HepG2 (cell line): ENCODE data around the gene PLA2G12B. TPM values are rescaled to one million over a fixed set of nuclear protein-coding genes. Genes with fewer than 3 reads are reported as not detected.

Experiments used
- ATAC-seq: fragments of 200-7000 bp; cut with Tn5 transposase; 3 replicates; pipeline ENCODE4 v1.9.1; 2020; ENCODE audit warnings: mild to moderate bottlenecking, moderate library complexity
- BruUV-seq: library from RNA; stranded (reverse); fragments of 400-500 nt; replicated peaks from 2 replicates; lab custom pipeline; 2021; lab: Mats Ljungman, UMichigan
- CTCF ChIA-PET: fragments of 300-600 bp; formaldehyde crosslinking; extraction: SDS; loops from one replicate; lab custom pipeline; 2021; ENCODE audit warnings: low total read pairs, inconsistent platforms, low intra/inter-chr PET ratio; lab: Yijun Ruan, JAX
- POLR2A ChIA-PET: fragments of 350-600 bp; sonication (Branson Sonifier 250); formaldehyde crosslinking; loops from one replicate; lab custom pipeline; 2020; ENCODE audit warnings: antibody characterized with exemption, inconsistent platforms; lab: Yijun Ruan, JAX
- DNase-seq: peaks from one replicate; pipeline ENCODE4 v3.0.0-alpha.2; 2015; ENCODE audit warnings: low spot score
- FAIRE-seq: peaks from 3 replicates; lab custom pipeline; 2011; peaks lifted over from hg19 to GRCh38; lab: Jason Lieb, UNC
- H2AFZ ChIP-seq: one replicate; pipeline ENCODE4 v1.6.1; 2011; ENCODE audit warnings: low read length, inconsistent platforms
- H3K27ac ChIP-seq: fragments of 300-600 bp; 3 replicates; pipeline ENCODE4 v1.8.0; 2011; ENCODE audit warnings: mixed run types, mild to moderate bottlenecking, mixed read lengths, low read length, inconsistent platforms; ENCODE audit not compliant: insufficient read depth; ENCODE audit errors: extremely low read length
- H3K27me3 ChIP-seq, 2 experiments: fragments of 200-600 bp in 1 of 2; 2 replicates in 1 of 2; 3 replicates in 1 of 2; pipeline versions ENCODE4 v1.6.0 to v1.8.0; 2011; ENCODE audit warnings: low read length in 2 of 2, mild to moderate bottlenecking in 2 of 2, moderate library complexity in 2 of 2, inconsistent platforms in 1 of 2; ENCODE audit not compliant: insufficient read depth in 2 of 2, control insufficient read depth in 1 of 2
- H3K36me3 ChIP-seq, 2 experiments: fragments of 200-600 bp in 1 of 2; replicated peaks in 1 of 2; 2 replicates in 1 of 2; 3 replicates in 1 of 2; pipeline versions ENCODE4 v1.5.1 to v1.8.0; 2011; ENCODE audit warnings: low read length in 2 of 2, inconsistent platforms in 1 of 2; ENCODE audit not compliant: insufficient read depth in 2 of 2, control insufficient read depth in 1 of 2
- H3K4me1 ChIP-seq: 2 replicates; pipeline ENCODE4 v1.5.1; 2012; ENCODE audit warnings: low read length, inconsistent platforms; ENCODE audit not compliant: insufficient read depth
- H3K4me2 ChIP-seq: 2 replicates; pipeline ENCODE4 v1.6.0; 2011; ENCODE audit warnings: low read depth, low read length, inconsistent platforms
- H3K4me3 ChIP-seq, 3 experiments: fragments of 200-600 bp in 1 of 3; sonication (generic), shearing (Covaris generic) in 1 of 3; replicated peaks in 1 of 3; 2 replicates each; pipeline ENCODE4 v1.5.1; 2011 to 2016; ENCODE audit warnings: low read length in 3 of 3, inconsistent platforms in 2 of 3, low read depth in 2 of 3, mild to moderate bottlenecking in 2 of 3, control low read depth in 1 of 3, mixed read lengths in 1 of 3; ENCODE audit not compliant: insufficient read depth in 1 of 3
- H3K79me2 ChIP-seq: one replicate; pipeline ENCODE4 v1.6.1; 2011; ENCODE audit warnings: low read length, inconsistent platforms; ENCODE audit not compliant: insufficient read depth
- H3K9ac ChIP-seq: 2 replicates; pipeline ENCODE4 v1.6.0; 2011; ENCODE audit warnings: mild to moderate bottlenecking, low read depth, low read length, inconsistent platforms; ENCODE audit not compliant: insufficient read depth
- H3K9me3 ChIP-seq: 2 replicates; pipeline ENCODE4 v1.5.1; 2012; ENCODE audit warnings: mild to moderate bottlenecking, low read length
- H4K20me1 ChIP-seq: 2 replicates; pipeline ENCODE4 v1.6.0; 2011; ENCODE audit warnings: inconsistent platforms, mild to moderate bottlenecking, low read length, moderate library complexity; ENCODE audit not compliant: insufficient read depth
- ATF3 ChIP-seq: sonication (generic); formaldehyde crosslinking; IDR thresholded peaks from 2 replicates; pipeline ENCODE4 v1.4.0; 2020; ENCODE audit warnings: missing genetic modification reagents
- CBX5 ChIP-seq: sonication (generic); formaldehyde crosslinking; IDR thresholded peaks from 2 replicates; pipeline ENCODE4 v1.4.0; 2020; ENCODE audit warnings: missing genetic modification reagents, borderline replicate concordance
- GTF2F1 ChIP-seq: fragments of 150-350 bp; IDR thresholded peaks from 2 replicates; pipeline ENCODE4 v1.6.1; 2014; ENCODE audit warnings: low read length
- MIER2 ChIP-seq: IDR thresholded peaks from 2 replicates; pipeline ENCODE4 v1.6.1; 2016; ENCODE audit warnings: missing biosample characterization, missing genetic modification reagents
- MLXIP ChIP-seq: sonication (generic); formaldehyde crosslinking; IDR thresholded peaks from 2 replicates; pipeline ENCODE4 v1.9.0; 2021; ENCODE audit warnings: missing genetic modification reagents, borderline replicate concordance
- SRSF1 ChIP-seq: fragments of 200-400 bp; formaldehyde crosslinking; optimal IDR thresholded peaks from 2 replicates; pipeline ENCODE3; 2017; ENCODE audit warnings: mild to moderate bottlenecking, low read depth, low read length, moderate library complexity
- ZFP36L1 ChIP-seq: sonication (generic); formaldehyde crosslinking; IDR thresholded peaks from 2 replicates; pipeline ENCODE4 v1.8.0; 2022; ENCODE audit warnings: mild to moderate bottlenecking, missing genetic modification reagents, moderate library complexity
- ZFP41 ChIP-seq: sonication (generic); formaldehyde crosslinking; IDR thresholded peaks from 2 replicates; pipeline ENCODE4 v1.4.0; 2020; ENCODE audit warnings: mild to moderate bottlenecking, missing genetic modification reagents, borderline replicate concordance
- ZFP90 ChIP-seq: sonication (generic); formaldehyde crosslinking; IDR thresholded peaks from 2 replicates; pipeline ENCODE4 v1.8.0; 2022; ENCODE audit warnings: missing genetic modification reagents, mild to moderate bottlenecking, inconsistent platforms, borderline replicate concordance
- ZNF343 ChIP-seq: sonication (generic); formaldehyde crosslinking; IDR thresholded peaks from 2 replicates; pipeline ENCODE4 v1.4.0; 2020; ENCODE audit warnings: mild to moderate bottlenecking, missing genetic modification reagents
- ZNF430 ChIP-seq: sonication (generic); formaldehyde crosslinking; IDR thresholded peaks from 2 replicates; pipeline ENCODE4 v1.9.0; 2021; ENCODE audit warnings: mild to moderate bottlenecking, missing genetic modification reagents
- ZNF460 ChIP-seq: sonication (generic); formaldehyde crosslinking; IDR thresholded peaks from 2 replicates; pipeline ENCODE4 v1.5.1; 2020; ENCODE audit warnings: missing genetic modification reagents, mild to moderate bottlenecking, borderline replicate concordance
- ZNF558 ChIP-seq: sonication (generic); formaldehyde crosslinking; IDR thresholded peaks from 2 replicates; pipeline ENCODE4 v1.9.0; 2022; ENCODE audit warnings: mild to moderate bottlenecking, missing genetic modification reagents, borderline replicate concordance
- ZNF670 ChIP-seq: sonication (generic); formaldehyde crosslinking; IDR thresholded peaks from 2 replicates; pipeline ENCODE4 v1.8.0; 2022; ENCODE audit warnings: mild to moderate bottlenecking, missing genetic modification reagents, borderline replicate concordance
- ZNF709 ChIP-seq: sonication (generic); formaldehyde crosslinking; IDR thresholded peaks from 2 replicates; pipeline ENCODE4 v1.5.0; 2020; ENCODE audit warnings: mild to moderate bottlenecking, missing genetic modification reagents
- ZNF737 ChIP-seq: sonication (generic); formaldehyde crosslinking; IDR thresholded peaks from 2 replicates; pipeline ENCODE4 v1.5.0; 2020; ENCODE audit warnings: missing genetic modification reagents, mild to moderate bottlenecking, borderline replicate concordance
- ZZZ3 ChIP-seq: sonication (generic); formaldehyde crosslinking; IDR thresholded peaks from 2 replicates; pipeline ENCODE4 v1.4.0; 2020; ENCODE audit warnings: missing genetic modification reagents, mild to moderate bottlenecking, borderline replicate concordance
- WGBS: methylation state at CpG from one replicate; pipeline ENCODE4 v1.1.6; 2017; ENCODE audit warnings: low lambda C conversion rate; 5-methylcytosine and 5-hydroxymethylcytosine counted together
- in situ Hi-C: cut with HindIII; loops from 2 replicates; pipeline ENCODE4 v1.10.0; 2017; ENCODE audit warnings: low pct_unique_long_range_greater_than_20kb; ENCODE audit not compliant: extremely low pct_ligation_motif_present
- intact Hi-C: fragments of 100-400 bp; cut with micrococcal nuclease; formaldehyde crosslinking; loops from one replicate; pipeline ENCODE4 v1.10.0; 2022; ENCODE audit not compliant: unreplicated experiment
- polyA plus RNA-seq, 8 experiments: library from polyadenylated mRNA; depleted of rRNA in 3 of 8; stranded (reverse) in 7 of 8; unstranded in 1 of 8; fragments of >200 nt; fragmentation: Illumina TruSeq in 4 of 8; extraction: Trizol in 4 of 8; gene quantifications; 2 replicates each; pipeline versions ENCODE4 v1.2.1 to v1.2.3, GENCODE V29; 2011 to 2016; ENCODE audit warnings: low read depth in 4 of 8, missing spikeins in 1 of 8, mixed read lengths in 1 of 8; ENCODE audit not compliant: insufficient read depth in 1 of 8
- total RNA-seq, 5 experiments: library from RNA; depleted of rRNA; stranded (reverse); fragments of >200 nt; fragmentation: Illumina TruSeq; extraction: Trizol; gene quantifications; 2 replicates each; pipeline ENCODE4 v1.2.3, GENCODE V29; 2016; ENCODE audit warnings: low read depth in 1 of 5
- TF ChIP-seq, protein P1 (sequence below): sonication (generic); formaldehyde crosslinking; IDR thresholded peaks from 2 replicates; pipeline ENCODE4 v1.5.0; 2020; ENCODE audit warnings: missing genetic modification reagents
- TF ChIP-seq, protein P2 (sequence below): sonication (generic); formaldehyde crosslinking; IDR thresholded peaks from 2 replicates; pipeline ENCODE4 v1.8.0; 2022; ENCODE audit warnings: mild to moderate bottlenecking, missing genetic modification reagents, borderline replicate concordance

Gene PLA2G12B
- total and polyA plus RNA-seq, 2 of the 13 experiments (the other 11 are each of a cell fraction or from before 2014, with no cell fraction given) = 7.7 to 38.0 TPM

- no peak for TF ChIP-seq CBX5
- TF ChIP-seq ZNF737 (CRISPR knock-in tag) = no peak
- TF ChIP-seq MLXIP (CRISPR knock-in tag) = no peak
- TF ChIP-seq ZFP90 (CRISPR knock-in tag) = no peak
- no peak for TF ChIP-seq ZNF430 (CRISPR knock-in tag)
- no peak for TF ChIP-seq ZNF670 (CRISPR knock-in tag)
- TF ChIP-seq ZNF558 = no peak
- TF ChIP-seq, protein P1, sequence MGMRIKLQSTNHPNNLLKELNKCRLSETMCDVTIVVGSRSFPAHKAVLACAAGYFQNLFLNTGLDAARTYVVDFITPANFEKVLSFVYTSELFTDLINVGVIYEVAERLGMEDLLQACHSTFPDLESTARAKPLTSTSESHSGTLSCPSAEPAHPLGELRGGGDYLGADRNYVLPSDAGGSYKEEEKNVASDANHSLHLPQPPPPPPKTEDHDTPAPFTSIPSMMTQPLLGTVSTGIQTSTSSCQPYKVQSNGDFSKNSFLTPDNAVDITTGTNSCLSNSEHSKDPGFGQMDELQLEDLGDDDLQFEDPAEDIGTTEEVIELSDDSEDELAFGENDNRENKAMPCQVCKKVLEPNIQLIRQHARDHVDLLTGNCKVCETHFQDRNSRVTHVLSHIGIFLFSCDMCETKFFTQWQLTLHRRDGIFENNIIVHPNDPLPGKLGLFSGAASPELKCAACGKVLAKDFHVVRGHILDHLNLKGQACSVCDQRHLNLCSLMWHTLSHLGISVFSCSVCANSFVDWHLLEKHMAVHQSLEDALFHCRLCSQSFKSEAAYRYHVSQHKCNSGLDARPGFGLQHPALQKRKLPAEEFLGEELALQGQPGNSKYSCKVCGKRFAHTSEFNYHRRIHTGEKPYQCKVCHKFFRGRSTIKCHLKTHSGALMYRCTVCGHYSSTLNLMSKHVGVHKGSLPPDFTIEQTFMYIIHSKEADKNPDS (CRISPR knock-in tag) = no peak
- no peak for TF ChIP-seq ZFP41 (CRISPR knock-in tag)
- TF ChIP-seq GTF2F1 = no peak
- TF ChIP-seq, protein P2, sequence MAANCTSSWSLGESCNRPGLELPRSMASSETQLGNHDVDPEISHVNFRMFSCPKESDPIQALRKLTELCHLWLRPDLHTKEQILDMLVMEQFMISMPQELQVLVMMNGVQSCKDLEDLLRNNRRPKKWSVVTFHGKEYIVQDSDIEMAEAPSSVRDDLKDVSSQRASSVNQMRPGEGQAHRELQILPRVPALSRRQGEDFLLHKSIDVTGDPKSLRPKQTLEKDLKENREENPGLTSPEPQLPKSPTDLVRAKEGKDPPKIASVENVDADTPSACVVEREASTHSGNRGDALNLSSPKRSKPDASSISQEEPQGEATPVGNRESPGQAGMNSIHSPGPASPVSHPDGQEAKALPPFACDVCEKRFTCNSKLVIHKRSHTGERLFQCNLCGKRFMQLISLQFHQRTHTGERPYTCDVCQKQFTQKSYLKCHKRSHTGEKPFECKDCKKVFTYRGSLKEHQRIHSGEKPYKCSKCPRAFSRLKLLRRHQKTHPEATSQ (CRISPR knock-in tag) = no peak
- TF ChIP-seq ATF3 (CRISPR knock-in tag) = no peak
- TF ChIP-seq ZNF343 = no peak
- no peak for TF ChIP-seq ZNF460 (CRISPR knock-in tag)
- no peak for TF ChIP-seq MIER2 (CRISPR knock-in tag)
- no peak for TF ChIP-seq ZFP36L1 (CRISPR knock-in tag)
- TF ChIP-seq SRSF1 = no peak
- TF ChIP-seq ZZZ3 (CRISPR knock-in tag) = no peak
- no peak for TF ChIP-seq ZNF709
- Histone ChIP-seq H3K4me2 (no peak overlapping the region), H3K9ac (no peak overlapping the region), H3K27ac (no peak overlapping the region), H3K4me1 (no peaks in the 10 kb centered on the region), H4K20me1 (no peaks in the 10 kb centered on the region), H3K27me3 (peaks cover 0 to 2% of the 10 kb centered on the region in 2 experiments; a peak in 1 of 5 replicates), H3K79me2 (no peaks in the 10 kb centered on the region), H3K36me3 (no peaks in the 10 kb centered on the region), H3K9me3 (no peaks in the 10 kb centered on the region), H2AFZ (no peak overlapping the region), H3K4me3 (no peak overlapping the region)
- intact Hi-C loops = no loop called here
- POLR2A ChIA-PET = no interaction called here
- in situ Hi-C loops = no loop called here
- 47% methylated on average over 1 of the region's 1 CpG for WGBS
- ATAC-seq = no peak
- FAIRE-seq = no peak
- DNase-seq = no peak
- BruUV-seq = no TSS peak
- CTCF ChIA-PET = no interaction called here
Observed at GRCh38 chr10:72899545-72899944, 55.1 kb downstream of the PLA2G12B start.
